Activated CD4-positive, alpha-beta T cell treated with anti-CD3 and anti-CD28 coated beads, Interleukin-2, amount 50 U/mL, for 16 hours (primary cell): ENCODE measurements around the gene FCHO2.

Experiments
- DNase-seq: peaks from one replicate; pipeline ENCODE4 v3.0.0-alpha.2; 2020

The FCHO2 gene

DNA sequence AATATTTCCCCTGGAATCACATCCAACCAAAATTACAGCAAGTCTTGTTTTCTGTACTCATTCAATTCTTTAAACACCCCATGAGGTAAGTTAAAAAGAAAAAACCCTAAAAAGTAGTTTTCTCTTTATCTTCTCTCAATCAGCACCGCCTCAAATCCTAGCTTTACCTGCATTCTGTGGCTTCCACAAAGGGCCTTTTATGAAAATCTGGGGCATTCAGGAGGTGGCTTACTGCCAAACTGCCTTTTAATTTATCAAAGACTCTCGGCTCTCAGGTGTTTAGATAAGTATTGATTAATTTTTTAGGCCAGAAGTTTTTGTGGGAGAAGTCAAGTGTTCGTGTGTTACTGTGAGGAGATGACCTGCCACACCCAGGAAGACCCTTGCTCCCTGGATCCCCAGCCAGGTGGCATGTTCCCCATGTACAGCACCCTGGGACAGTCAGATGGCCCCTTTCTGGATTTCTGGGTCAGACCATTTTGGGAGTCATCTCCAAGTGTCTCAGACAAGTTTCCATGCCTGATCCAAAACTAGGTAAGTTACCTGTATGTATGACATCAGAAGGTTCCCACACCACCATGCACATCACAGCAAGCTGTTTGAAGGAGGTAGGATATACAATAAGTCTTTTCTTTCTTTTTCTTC lies 158.3 kb downstream of the FCHO2 start:
- DNase-seq: no peak

DNA sequence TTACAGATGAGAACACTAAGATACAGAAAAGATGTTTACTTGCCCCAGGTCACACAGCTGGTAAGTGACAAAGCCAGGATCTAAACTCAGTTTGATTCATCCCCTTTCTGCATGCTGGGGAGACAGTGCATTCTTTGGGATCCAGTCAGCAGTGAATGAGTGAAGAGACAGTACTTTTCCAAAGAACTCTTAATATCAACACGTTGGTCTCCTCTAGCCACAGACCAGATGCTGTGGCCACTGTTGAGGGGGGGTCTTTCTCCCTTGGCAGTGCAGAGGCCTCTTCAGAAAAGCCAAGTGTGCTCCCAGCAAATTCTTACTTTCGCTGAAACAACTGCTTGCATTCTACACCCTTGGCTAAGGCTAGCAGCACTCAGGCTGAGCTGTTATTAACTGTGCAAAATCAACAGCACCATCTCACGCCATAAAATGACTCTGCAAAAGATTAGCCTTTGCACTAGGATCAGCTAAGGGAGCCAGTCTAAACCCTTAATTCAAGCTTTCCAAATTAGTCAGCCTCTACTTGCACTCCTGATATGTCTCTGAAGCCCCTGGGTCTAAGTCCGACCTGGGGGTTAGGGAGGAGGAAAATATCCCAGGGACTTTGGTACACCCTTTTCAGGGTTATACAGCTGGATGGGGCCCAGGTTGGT lies 159.7 kb downstream of the FCHO2 start:
- DNase-seq: no peak

DNA sequence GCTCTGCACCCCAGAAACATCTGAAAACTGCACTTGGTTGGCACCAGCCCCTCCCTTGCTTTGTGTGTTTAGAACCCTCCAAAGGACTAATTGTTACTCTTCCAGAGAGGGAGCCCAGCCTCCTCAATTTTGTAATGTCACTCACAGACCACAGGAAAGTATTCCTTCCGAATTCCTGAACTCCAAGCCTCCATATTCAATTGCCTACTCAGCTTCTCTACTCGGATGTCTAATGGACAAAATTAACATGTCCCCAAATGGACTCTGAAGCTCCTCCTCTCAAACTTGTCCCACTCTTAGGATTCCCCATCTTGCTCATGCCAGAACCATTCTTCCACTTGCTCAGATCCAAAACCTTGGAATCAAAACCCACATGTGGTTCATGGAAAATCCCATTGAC lies 160.7 kb downstream of the FCHO2 start:
- DNase-seq: no peak

DNA sequence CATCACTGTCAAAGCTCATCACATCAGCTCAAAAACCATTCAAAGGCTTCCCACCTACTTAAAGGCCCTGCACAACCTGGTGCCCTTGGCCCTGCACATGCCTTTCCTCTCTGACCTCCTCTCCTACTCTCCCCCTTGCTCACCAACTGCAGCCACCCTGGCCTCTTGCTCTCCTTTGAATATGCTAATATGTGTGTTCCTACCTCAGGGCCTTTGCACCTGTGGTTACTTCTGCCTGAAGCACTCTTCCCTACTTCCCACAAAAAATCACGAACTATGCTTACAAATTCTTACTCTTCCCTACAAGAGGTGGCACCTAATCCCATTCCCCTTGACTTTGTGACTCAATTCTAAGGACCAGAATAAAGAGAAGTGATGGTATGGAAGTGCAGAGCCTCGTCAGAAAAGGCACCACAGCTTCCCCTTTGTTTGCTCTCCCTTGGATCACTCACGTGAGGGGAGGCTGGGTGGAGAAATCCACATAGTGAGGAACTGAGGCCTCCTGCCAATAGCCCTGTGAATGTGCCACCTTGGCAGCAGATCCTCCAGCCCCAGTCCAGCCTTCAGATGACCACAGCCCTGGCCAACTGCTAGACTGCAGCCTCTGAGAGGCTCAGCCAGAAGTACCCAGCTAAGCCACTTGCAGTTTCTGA lies 161.4 kb downstream of the FCHO2 start:
- no peak for DNase-seq

DNA sequence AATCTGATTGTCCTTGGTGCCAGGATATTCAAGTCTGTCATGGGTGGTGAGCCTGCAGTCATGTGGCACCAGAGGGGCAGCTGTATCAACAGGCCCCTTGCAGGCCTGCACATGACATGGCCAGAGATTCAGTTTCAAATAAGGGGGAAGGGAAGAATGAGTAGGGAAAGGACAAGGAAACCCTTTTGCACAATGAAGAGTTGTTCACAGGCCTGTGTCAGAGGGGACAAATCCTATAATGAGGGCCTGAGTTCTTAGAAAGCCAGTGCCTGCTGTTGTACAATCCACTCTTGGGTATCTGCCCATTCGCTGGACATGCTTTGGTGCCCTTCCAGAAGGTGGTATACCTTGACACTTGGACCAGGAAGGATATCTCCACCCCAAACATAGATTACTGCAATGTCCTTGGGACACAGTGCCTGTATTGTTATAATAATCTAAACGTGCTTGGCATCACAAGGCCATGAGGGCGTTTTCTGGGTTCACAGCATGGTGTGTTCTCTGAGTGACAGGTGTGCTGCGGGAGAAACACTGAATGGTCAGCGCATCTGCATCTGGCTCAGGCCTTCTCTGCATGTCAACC lies 162.6 kb downstream of the FCHO2 start:
- no peak for DNase-seq

DNA sequence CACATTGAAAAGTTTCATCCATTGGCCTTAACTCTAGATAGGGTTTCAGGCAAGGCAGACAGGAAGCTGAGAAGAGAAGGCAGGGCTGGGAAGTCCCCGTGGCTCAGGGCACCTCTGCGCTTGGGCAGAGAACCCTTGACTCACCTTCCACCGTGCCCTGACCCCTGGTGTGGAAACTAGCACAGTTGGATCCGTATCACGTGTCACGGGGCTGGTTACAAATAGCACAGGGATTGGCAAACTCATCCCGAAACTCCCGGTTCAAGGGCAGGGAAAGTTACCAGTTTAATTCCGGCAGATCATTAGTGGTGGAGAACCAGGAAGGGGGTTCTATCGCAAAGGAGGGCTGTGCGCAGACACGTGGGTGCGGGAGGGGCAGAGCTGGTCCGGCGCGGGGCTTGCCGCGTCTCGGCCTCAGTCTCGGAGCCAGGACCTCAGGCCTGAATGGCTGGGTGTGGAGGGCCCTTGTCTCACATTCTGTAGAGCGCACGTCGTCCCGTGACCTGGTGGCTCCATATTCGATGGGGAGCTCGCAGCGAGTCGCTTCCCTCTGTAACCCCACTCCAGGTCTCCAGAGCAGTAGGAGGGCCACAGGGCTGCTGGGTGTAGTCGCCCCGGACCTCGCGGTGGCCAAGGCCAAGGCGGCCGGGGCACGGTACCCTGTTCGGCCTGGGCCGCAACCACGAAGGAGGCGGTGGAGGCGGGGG lies 163.8 kb downstream of the FCHO2 start:
- DNase-seq: no peak

DNA sequence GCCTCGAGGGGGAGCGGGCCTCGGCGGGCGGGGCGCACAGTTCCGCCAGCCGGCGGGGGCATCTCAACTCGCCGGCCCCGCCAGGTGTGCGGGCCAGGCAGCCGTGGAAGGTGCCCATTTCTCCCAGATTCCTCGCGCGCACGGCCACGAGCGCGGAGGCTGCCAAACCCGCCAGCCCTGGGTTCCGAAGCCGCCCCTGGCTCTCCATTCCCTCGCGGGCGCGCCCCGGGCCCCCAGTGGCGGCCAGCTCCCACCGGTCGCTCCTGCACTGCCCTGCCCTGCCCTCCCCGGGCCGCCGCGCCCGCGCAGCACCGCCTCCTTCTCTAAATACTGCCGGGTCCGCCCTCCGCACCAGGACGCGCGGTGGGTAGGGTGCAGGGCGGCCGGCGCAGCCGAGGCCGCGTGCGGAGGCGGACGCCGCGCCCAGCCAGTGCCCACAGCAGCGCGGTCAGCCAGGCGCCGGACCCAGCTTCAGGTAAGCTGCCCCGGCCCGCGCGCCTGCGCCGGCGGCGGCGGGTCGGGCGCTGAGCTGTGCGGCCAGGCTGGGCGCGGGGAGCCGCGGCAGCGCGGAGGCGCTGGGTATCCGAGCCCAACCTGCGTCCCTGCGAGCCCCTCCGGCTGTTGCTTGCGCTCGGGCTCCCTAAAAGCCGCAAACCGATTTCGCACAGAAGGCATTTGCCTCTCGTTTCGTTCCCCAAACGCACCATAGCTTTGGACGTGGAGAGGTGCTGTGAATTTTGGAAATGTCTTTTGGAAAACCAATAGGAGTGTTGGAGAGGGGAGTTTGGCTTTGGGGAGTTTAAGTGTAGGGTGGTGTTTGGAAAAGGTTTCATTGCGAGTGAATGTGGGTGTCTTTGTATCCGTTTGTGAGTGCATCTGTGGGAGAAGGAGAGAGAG lies 164.6 kb downstream of the FCHO2 start, which contains the start of gene TMEM171:
Gene TMEM171, plus strand, starts transcription at position 354 of the 897 bp plus-strand sequence. CDS start 2,799 bp downstream, outside the sequence.
- no peak for DNase-seq

DNA sequence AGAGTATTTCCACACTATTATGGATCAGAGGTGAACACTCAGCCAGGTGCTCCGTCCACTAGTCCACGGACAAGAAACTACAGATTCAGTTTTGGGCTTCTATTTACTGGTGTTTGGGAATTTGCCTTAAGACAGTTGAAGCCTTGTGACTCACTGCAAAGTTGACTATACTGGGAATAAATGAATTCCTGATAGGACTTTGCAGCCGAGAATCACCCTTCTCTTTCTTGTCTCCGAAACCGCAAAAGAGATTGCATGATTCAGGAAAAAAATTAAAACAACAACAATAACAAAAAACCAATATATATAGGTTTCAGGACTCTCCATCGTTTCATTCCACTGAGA lies 165.2 kb downstream of the FCHO2 start:
- DNase-seq: no peak

DNA sequence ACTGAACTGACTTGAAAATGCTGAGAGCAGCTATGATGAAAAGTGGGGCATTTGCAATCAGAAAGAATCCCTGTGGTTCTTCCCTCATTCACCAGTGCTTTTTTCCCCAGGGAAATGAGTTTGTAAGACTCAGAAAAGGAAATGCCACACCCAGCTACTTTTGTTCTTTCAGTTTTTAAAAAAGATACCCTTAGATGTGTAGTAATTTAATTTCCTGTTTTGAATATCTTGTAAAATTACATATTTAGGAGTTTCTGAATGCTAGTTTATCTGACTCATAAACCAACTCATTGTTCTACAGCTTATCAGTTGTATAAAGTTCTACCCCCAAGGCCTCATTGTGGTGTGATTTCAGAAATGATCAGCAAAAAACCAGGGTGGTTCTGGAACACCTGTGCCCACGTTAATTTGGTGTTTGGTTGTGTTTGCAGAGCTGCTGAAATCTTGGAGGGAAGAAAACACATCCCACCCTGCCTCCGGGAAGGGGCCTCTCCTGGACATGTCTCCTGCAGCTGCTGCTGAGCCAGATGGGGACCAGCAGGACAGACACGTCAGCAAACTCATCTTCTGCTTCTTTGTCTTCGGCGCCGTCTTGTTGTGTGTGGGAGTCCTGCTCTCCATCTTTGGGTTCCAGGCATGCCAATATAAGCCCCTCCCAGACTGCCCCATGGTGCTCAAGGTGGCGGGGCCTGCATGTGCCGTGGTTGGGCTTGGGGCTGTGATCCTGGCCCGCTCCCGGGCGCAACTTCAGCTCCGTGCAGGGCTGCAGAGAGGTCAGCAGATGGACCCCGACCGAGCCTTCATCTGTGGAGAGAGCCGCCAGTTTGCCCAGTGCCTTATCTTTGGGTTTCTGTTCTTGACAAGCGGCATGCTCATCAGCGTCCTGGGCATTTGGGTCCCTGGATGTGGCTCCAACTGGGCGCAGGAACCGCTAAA lies 167.3 kb downstream of the FCHO2 start:
- DNase-seq: peak; percentile 4

DNA sequence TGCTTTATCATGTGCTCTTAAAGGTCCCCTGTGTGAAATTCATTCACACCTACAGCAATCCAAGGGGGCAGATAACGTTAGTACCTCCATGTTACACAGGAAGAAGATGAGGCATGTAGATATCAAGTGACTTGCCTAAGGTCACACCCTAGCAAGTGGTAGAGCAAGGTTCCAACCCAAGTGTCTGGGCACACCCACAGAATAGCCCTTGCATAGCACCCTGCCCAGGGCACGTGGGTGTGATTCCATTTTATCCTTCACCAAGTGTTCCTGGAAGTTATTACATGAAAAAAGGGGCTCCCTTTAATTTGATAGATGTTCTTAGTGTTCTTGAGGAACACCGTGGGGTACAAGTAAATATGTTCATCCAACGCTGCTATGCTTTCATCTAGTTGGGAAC lies 169.4 kb downstream of the FCHO2 start:
- DNase-seq: no peak

DNA sequence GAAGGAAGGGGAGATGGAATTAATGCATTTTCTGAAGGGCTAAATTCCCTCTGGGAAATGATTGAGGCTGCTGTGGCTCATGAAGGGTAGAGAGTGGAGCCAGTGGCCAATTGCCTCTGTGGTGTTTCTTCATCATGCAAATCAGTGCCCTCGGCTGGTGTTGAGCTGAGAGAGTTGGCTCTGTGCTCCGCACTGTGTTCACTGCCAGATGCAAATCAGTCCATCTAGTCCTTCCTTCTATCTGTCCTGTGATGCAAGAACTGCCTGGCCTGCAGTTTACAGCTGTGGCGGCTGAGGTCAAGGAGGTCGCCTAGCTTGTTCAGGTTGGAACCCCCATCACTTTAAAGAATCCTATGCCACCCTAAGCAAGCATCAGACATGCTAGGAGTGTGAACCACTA lies 170.5 kb downstream of the FCHO2 start:
- DNase-seq: no peak

DNA sequence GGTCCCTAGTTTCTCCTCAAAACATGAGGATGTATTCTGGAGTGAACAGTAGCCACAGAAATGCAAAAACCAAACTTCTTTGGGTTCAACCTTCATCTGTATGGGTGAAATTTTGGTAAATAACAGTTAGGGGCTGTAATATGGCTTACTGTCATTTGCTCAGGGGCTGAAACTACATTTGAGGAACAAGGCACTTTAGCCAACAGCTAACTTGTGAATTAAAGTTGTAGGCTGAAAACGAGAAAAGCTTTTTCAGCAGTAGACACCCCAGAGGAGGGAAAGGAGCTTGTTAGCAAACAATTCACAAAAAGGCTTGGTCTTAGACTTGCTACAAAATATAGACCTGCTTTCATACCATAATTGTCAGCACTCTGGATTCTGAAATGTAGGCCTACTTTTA lies 171.1 kb downstream of the FCHO2 start:
- no peak for DNase-seq

DNA sequence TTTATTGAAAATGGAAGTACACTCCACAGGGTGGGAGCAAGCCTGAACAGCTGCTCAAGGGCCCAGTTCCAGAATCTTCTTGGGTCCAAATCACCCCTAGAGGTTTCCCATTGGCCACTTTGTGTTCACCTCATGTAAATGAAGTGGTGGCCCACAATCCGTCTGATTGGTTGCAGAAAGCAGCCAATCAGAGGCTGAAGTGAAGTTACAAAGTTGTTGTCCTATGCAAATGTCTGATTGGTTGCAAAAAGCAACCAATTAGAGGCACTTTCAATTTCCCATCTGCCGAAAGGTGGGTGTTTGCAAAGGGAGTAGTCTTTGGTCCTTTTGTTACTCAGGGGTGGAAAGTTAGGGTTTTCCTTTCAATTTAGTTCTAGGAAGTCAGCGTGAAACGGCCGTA lies 173.3 kb downstream of the FCHO2 start:
- no peak for DNase-seq

DNA sequence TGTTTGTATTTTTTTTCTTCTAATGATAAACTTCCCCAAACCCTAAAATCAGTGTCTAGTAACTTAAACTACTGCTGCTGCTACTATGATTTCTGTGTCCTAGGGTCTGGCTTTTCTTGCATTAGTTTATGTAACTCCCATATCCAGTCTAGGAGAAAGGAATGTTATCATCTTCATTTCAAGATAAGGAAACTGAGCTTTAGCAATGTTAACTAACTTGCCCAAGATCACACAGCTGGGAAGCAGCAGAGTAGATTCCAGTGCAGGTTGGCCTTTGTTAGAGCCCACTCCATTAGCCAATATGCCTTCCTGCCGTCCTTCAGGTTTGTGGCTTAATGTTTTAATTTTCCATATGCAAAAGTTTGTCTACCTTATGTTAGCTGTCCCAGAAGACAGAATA lies 175.0 kb downstream of the FCHO2 start:
- no peak for DNase-seq

DNA sequence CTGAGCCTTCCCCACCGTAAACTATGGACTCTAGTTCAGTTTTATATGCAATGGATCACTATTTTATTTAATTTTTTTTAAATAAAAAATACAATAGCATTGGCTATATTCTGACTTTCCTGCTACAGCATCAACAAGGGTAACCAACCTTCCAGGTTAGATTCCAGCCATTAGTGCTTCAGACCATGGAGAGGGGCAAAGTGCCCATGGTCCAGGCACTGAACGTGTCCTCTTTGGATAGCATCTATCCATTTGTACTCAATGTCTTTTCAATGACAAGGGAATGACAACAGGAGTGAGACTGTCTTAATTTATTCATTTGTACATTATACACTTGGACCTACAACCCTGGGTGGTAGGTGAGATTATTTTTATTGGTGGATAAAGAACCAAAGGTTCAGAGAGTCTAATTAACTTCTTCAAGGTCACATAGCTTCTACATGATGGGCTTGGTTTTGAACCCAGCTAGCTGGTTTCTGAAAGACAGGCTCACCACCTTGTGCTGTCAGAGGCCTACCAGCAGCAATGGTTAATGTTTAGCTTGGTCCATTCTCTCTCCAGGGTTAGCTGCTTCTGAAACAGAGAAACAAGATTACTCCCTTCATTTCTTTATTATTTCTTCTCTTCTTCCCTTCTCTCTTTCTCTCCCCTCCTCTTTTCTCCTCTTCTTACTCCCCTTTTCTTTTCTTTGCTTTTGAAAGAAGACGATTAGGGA lies 176.0 kb downstream of the FCHO2 start:
- DNase-seq: no peak

DNA sequence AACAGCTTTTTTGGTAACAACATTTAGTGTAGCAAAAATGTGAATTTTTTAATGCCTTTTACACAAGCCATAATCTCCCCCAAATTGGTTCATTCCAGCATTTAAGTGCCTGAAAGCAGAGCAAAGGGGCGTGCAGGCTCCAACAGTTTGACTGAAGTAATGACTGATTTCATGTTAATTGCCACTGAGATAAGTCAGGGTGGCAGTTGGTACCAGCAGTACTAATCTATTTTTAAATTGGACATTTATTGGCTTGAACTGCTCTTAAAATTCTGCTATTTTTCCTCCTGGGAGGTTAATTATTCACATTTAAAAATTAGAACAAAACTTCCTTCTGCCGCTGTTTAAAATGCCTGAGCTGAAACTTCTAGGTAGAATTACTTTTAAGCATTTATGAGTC lies 176.9 kb downstream of the FCHO2 start:
- no peak for DNase-seq

DNA sequence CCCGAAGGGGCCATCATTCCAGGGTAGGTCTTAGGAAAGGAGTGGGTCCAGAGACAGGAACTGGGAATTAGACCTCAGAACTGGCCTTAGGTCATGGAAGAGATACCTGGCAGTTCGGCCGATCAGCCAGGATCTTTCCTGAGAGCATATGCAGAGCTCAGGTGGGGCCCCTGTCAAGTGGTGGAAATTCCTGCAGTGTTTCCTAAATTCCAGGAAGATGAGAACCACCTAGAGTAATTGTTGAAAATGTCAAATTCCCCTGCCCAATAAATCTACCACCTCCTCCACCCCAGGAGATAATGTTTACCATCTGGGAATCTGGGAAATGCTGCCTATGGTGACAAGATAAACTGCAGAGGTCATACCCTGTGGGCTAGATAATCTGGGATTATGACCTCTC lies 179.2 kb downstream of the FCHO2 start:
- DNase-seq: no peak

DNA sequence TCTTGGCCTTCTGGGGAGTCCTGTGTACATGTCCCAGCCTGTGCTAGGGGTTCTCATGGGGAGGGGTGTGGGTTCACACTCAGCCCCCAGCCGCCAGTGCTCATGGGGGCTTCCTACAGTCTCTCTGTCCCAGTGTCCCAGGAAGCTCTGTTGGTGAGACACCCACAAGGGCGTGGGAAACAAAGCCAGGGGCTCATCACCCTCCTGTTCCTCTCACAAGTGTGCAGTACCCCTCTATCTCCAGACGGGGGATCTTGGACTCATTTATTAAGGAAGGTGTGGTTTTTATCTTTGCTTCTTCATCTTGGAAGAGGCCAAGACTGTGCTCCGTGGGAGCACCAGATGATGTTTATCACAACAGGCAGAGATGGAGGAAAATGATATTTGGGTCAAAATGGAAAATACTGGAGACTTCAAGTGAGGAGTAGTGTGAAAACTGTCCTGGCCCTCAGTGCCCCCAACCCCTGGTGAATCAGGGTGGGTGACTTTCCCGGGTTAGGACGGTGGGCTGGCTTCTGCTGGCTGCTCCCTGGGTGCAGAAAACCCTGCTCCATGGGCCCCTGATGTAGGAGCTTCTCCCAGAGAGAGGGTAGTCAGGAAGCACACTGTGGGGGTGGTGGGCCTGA lies 179.7 kb downstream of the FCHO2 start:
- DNase-seq: peak; percentile 16

DNA sequence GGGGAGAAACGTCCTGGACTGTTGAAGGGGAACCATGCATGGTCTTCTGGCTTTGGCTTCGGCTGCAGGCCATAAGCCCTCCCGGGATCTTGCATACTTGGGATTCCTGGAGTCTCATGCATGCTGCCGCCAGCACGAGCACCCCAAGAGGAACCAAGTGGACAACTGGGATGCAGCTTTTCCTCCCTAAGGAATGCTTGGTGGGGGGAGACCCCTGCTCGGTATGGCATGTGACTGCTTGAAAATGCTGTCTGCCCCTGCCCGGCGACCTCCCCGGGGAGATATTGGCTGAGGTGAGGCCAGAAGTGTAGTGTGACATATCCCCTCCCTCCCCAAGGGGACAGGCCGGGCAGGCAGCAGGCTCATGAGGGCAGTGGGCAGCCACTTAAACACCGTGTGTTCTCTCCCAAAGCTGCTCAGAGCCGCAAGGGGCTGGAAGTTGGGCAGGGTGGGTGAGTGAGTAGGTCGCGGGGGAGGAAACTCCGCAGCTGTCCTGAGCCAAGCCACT lies 180.3 kb downstream of the FCHO2 start:
- DNase-seq: no peak
